Stimulated activated CD8-positive, alpha-beta memory T cell treated with anti-CD3 and anti-CD28 coated beads, Interleukin-12 subunit alpha, Interleukin-12 subunit beta, amount 100 ng/mL, for 1 hour (primary cell): ENCODE data around the gene VAMP3.

Source experiments
- DNase-seq: peaks from one replicate; pipeline ENCODE4 v3.0.0-alpha.2; 2020; ENCODE audit warnings: low read depth

Gene VAMP3

GRCh38 chr1:7813677-7814373 is 42.7 kb downstream of the VAMP3 start:
- no peak for DNase-seq

GRCh38 chr1:7821282-7821681 is 50.2 kb downstream of the VAMP3 start:
- DNase-seq = no peak

- DNase-seq = no peak
These were observed 53.6 kb downstream of the VAMP3 start for GRCh38 chr1:7824701-7825100.

GRCh38 chr1:7826363-7826762 is 55.3 kb downstream of the VAMP3 start:
- DNase-seq = no peak

GRCh38 chr1:7827126-7827955 is 56.2 kb downstream of the VAMP3 start:
- no peak for DNase-seq
